ENCODE measurements around the gene EGFR.

DNA sequence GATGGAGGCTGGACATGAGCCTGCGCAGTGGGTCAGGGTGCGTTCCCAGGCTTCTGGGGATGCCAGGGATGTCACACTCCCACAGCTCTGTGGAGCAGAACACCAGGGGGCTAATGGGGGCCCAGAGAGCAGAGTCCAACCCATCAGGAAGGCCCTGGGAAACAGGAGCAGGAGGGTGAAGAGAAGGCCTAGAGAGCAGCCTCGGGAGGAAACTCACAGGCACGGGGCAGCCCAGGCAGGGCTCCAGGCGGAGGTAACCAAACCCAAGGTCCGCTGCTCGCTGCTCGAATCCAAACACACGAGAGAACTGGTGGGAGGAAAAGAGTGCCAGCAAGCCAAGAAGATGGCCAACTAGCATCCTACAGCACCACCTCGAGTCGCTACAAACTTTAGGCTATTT is 215.6 kb downstream of the EGFR start:
- no peak for TF ChIP-seq EP300 (IDR thresholded peaks at IDR 0.05)
- TF ChIP-seq, protein P1, sequence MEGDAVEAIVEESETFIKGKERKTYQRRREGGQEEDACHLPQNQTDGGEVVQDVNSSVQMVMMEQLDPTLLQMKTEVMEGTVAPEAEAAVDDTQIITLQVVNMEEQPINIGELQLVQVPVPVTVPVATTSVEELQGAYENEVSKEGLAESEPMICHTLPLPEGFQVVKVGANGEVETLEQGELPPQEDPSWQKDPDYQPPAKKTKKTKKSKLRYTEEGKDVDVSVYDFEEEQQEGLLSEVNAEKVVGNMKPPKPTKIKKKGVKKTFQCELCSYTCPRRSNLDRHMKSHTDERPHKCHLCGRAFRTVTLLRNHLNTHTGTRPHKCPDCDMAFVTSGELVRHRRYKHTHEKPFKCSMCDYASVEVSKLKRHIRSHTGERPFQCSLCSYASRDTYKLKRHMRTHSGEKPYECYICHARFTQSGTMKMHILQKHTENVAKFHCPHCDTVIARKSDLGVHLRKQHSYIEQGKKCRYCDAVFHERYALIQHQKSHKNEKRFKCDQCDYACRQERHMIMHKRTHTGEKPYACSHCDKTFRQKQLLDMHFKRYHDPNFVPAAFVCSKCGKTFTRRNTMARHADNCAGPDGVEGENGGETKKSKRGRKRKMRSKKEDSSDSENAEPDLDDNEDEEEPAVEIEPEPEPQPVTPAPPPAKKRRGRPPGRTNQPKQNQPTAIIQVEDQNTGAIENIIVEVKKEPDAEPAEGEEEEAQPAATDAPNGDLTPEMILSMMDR (IDR thresholded peaks at IDR 0.05), result no peak

All from sigmoid colon (tissue), 4 donors.